PFSK-1 (cell line): ENCODE data around the gene ZNF330.

ENCODE experiments used
- FOXP2 ChIP-seq: optimal IDR thresholded peaks from 2 replicates; pipeline ENCODE3; 2011; ENCODE audit warnings: borderline replicate concordance, control low read depth, inconsistent platforms; ENCODE audit not compliant: insufficient read depth; ENCODE audit errors: extremely low read length, extremely low read depth
- POLR2AphosphoS5 ChIP-seq: IDR thresholded peaks from 2 replicates; pipeline ENCODE4 v1.6.1; 2012; ENCODE audit warnings: low read depth, mild to moderate bottlenecking, control low read depth, low read length, moderate library complexity
- SIN3A ChIP-seq: IDR thresholded peaks from 2 replicates; pipeline ENCODE4 v1.6.1; 2012; ENCODE audit warnings: mild to moderate bottlenecking, low read length, moderate library complexity, borderline replicate concordance; ENCODE audit not compliant: insufficient read depth
- TAF1 ChIP-seq: IDR thresholded peaks from 2 replicates; pipeline ENCODE4 v1.6.1; 2012; ENCODE audit warnings: low read length, control low read depth, borderline replicate concordance; ENCODE audit not compliant: insufficient read depth
- TF ChIP-seq, protein P1 (sequence below), 2 experiments: IDR thresholded peaks; 2 replicates each; pipeline versions ENCODE4 v1.6.1 to v1.8.0; 2011 to 2012; ENCODE audit warnings: low read depth in 2 of 2, low read length in 2 of 2, control low read depth in 1 of 2, inconsistent platforms in 1 of 2, mild to moderate bottlenecking in 1 of 2, moderate library complexity in 1 of 2; ENCODE audit not compliant: insufficient read depth in 1 of 2

Gene ZNF330

GRCh38 chr4:141244419-141244818 lies 23.7 kb downstream of the ZNF330 start:
- TF ChIP-seq TAF1 = no peak
- no peak for TF ChIP-seq POLR2AphosphoS5
- TF ChIP-seq, protein P1, sequence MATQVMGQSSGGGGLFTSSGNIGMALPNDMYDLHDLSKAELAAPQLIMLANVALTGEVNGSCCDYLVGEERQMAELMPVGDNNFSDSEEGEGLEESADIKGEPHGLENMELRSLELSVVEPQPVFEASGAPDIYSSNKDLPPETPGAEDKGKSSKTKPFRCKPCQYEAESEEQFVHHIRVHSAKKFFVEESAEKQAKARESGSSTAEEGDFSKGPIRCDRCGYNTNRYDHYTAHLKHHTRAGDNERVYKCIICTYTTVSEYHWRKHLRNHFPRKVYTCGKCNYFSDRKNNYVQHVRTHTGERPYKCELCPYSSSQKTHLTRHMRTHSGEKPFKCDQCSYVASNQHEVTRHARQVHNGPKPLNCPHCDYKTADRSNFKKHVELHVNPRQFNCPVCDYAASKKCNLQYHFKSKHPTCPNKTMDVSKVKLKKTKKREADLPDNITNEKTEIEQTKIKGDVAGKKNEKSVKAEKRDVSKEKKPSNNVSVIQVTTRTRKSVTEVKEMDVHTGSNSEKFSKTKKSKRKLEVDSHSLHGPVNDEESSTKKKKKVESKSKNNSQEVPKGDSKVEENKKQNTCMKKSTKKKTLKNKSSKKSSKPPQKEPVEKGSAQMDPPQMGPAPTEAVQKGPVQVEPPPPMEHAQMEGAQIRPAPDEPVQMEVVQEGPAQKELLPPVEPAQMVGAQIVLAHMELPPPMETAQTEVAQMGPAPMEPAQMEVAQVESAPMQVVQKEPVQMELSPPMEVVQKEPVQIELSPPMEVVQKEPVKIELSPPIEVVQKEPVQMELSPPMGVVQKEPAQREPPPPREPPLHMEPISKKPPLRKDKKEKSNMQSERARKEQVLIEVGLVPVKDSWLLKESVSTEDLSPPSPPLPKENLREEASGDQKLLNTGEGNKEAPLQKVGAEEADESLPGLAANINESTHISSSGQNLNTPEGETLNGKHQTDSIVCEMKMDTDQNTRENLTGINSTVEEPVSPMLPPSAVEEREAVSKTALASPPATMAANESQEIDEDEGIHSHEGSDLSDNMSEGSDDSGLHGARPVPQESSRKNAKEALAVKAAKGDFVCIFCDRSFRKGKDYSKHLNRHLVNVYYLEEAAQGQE (IDR thresholded peaks at IDR 0.05; ENCODE audit: insufficient read depth in 1 of 2, low read depth in 2 of 2, low read length in 2 of 2) = no peak
- TF ChIP-seq FOXP2 = no peak
- TF ChIP-seq SIN3A = no peak

DNA sequence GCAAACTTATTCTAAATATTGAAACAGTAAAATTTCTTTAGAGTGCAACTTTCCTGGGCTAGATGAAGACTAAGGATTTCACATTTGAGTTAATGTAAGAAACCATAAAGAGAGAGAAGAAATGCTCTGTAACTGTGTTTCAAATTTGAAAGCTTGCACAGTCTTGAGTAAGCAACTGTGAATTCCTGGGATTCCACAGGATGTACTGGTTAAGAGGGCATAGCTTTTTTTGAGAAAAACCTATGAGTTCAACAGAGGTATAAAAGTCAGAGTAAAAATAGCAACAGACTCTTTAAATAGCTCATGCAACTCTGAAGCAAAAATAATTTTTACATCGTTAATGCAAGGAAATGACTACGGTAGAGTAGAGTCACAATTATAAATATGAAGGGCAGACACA lies 25.5 kb downstream of the ZNF330 start:
- no peak for TF ChIP-seq FOXP2
- TF ChIP-seq, protein P1 (IDR thresholded peaks at IDR 0.05; ENCODE audit: insufficient read depth in 1 of 2, low read depth in 2 of 2, low read length in 2 of 2) = no peak
- TF ChIP-seq TAF1 = no peak
- TF ChIP-seq POLR2AphosphoS5 = no peak
- TF ChIP-seq SIN3A = no peak

- TF ChIP-seq SIN3A (no peak), POLR2AphosphoS5 (no peak), TAF1 (no peak), FOXP2 (no peak)
- TF ChIP-seq, protein P1 (IDR thresholded peaks at IDR 0.05; ENCODE audit: insufficient read depth in 1 of 2, low read depth in 2 of 2, low read length in 2 of 2) = no peak
Measured at GRCh38 chr4:141246683-141247429, 26.2 kb downstream of the ZNF330 start.

DNA sequence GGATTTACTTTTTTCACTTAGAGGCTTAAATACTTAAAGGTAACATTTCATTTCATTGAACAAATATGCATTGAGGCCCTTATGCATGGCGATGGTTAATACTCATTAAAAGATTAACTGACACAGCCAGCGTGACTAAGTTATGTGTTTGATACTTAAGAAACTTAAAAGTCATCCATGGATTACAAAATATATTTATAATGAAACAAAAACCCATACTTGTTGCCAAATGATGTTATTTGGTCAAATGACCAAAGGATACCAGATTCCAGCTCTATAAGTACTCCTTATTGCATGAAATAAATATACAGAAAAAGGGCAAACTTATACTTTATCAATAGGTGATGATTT lies 26.7 kb downstream of the ZNF330 start:
- TF ChIP-seq FOXP2 = no peak
- no peak for TF ChIP-seq TAF1
- no peak for TF ChIP-seq SIN3A
- TF ChIP-seq POLR2AphosphoS5 = no peak
- TF ChIP-seq, protein P1 (IDR thresholded peaks at IDR 0.05; ENCODE audit: insufficient read depth in 1 of 2, low read depth in 2 of 2, low read length in 2 of 2) = no peak

DNA sequence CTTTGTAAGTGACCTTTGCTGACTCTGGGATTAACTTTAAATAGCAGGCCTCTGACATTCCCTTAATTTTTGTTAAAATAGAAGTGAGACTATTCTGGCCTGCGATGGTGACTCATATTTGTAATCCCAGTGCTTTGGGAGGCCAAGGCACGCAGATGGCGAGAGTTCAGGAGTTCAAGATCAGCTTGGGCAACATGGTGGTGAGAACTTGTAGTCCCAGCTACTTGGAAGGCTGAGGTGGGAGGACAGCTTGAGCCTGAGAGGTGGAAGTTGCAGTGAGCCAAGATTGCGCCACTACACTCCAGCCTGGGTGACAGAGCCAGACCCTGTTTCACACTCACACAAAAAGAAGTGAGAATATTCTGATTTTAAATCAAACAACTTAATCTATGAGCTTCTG lies 27.3 kb downstream of the ZNF330 start:
- TF ChIP-seq SIN3A = no peak
